ENCODE data around the gene KIAA1958.

DNA sequence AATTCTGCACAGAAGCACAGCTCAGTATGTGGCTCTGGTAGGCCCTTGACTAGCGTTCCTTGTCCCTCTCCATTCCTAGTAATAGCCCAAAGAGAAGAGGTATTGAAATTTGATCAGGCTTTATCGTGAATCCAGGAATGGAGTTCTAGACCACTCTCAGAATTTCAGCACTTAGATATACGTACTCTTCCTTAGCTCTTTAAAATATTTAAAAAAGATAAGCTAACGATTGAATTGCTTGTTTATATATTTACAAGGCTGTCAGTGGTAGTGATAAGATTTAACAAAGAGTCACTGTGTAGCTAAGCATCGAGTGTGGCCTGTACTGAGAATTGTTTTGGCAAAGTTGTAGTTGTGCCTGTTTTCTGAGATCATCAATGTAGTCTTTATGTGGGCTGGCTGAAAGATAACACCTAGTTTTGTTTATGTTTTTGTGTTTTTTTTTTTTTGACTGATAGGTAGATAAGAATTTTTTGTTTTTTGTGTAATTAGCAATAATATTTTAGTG, 2.5 kb downstream of the KIAA1958 start:
- TF ChIP-seq, protein P1, sequence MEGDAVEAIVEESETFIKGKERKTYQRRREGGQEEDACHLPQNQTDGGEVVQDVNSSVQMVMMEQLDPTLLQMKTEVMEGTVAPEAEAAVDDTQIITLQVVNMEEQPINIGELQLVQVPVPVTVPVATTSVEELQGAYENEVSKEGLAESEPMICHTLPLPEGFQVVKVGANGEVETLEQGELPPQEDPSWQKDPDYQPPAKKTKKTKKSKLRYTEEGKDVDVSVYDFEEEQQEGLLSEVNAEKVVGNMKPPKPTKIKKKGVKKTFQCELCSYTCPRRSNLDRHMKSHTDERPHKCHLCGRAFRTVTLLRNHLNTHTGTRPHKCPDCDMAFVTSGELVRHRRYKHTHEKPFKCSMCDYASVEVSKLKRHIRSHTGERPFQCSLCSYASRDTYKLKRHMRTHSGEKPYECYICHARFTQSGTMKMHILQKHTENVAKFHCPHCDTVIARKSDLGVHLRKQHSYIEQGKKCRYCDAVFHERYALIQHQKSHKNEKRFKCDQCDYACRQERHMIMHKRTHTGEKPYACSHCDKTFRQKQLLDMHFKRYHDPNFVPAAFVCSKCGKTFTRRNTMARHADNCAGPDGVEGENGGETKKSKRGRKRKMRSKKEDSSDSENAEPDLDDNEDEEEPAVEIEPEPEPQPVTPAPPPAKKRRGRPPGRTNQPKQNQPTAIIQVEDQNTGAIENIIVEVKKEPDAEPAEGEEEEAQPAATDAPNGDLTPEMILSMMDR (conservative IDR thresholded peaks at IDR 0.05; ENCODE audit: low read length) = no peak
- TF ChIP-seq EZH2phosphoT487 (IDR thresholded peaks at IDR 0.05; ENCODE audit: borderline replicate concordance) = no peak
